AG09309 (cell line): ENCODE results near the gene METTL24.

Source experiments
- DNase-seq: peaks from one replicate; pipeline ENCODE4 v3.0.0-alpha.2; 2010; ENCODE audit warnings: low read depth
- H3K4me3 ChIP-seq: 2 replicates; pipeline ENCODE4 v1.5.1; 2011; ENCODE audit warnings: mild to moderate bottlenecking, low read depth, low read length, moderate library complexity; ENCODE audit not compliant: control insufficient read depth
- TF ChIP-seq, protein P1 (sequence below): IDR thresholded peaks from 2 replicates; pipeline ENCODE4 v1.5.1; 2011; ENCODE audit warnings: mild to moderate bottlenecking, low read depth, low read length, inconsistent platforms; ENCODE audit not compliant: insufficient read depth, control insufficient read depth; ENCODE audit errors: missing control alignments

METTL24 gene

GRCh38 chr6:110357664-110358552 lies at the start of gene METTL24:
TSS of gene METTL24 (minus strand) at chr6:110358349. CDS start at chr6:110358272, 77 bp downstream.
- no peak for DNase-seq
- H3K4me3 ChIP-seq: peak within 1 kb of the TSS; percentile 34
- TF ChIP-seq, protein P1, sequence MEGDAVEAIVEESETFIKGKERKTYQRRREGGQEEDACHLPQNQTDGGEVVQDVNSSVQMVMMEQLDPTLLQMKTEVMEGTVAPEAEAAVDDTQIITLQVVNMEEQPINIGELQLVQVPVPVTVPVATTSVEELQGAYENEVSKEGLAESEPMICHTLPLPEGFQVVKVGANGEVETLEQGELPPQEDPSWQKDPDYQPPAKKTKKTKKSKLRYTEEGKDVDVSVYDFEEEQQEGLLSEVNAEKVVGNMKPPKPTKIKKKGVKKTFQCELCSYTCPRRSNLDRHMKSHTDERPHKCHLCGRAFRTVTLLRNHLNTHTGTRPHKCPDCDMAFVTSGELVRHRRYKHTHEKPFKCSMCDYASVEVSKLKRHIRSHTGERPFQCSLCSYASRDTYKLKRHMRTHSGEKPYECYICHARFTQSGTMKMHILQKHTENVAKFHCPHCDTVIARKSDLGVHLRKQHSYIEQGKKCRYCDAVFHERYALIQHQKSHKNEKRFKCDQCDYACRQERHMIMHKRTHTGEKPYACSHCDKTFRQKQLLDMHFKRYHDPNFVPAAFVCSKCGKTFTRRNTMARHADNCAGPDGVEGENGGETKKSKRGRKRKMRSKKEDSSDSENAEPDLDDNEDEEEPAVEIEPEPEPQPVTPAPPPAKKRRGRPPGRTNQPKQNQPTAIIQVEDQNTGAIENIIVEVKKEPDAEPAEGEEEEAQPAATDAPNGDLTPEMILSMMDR: no peak

- DNase-seq: peak; percentile 66
- TF ChIP-seq, protein P1: no peak
- H3K4me3 ChIP-seq: no peak overlapping the region
Observed at GRCh38 chr6:110404607-110405006, 46.5 kb upstream of the METTL24 start.

- H3K4me3 ChIP-seq: no peak overlapping the region
- no peak for DNase-seq
- TF ChIP-seq, protein P1: no peak
Observed at GRCh38 chr6:110401585-110402176, 43.5 kb upstream of the METTL24 start.

DNA sequence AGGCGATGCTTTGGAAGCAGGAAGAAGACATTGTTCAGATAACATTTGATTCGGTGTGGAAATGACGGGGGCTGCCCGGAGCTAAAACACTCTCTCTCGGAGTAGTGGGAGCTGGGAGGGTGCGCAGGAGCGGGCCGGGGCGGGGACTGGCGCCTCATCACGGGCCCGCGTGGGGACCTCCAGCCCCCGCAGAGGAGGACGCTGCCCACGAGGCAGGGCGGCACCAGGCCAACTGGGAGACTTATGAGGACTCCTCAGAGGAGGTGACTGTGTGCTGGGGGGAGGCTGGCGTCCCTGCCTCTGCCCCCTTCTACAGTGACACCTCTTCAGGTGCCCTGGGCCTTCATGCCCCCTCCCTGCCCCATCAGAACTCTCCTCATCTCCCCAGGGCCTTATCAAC lies 42.1 kb upstream of the METTL24 start:
- H3K4me3 ChIP-seq: peak overlapping the region; percentile 21; the same call in 1 of the 2 replicates
- TF ChIP-seq, protein P1: no peak
- DNase-seq: no peak

DNA sequence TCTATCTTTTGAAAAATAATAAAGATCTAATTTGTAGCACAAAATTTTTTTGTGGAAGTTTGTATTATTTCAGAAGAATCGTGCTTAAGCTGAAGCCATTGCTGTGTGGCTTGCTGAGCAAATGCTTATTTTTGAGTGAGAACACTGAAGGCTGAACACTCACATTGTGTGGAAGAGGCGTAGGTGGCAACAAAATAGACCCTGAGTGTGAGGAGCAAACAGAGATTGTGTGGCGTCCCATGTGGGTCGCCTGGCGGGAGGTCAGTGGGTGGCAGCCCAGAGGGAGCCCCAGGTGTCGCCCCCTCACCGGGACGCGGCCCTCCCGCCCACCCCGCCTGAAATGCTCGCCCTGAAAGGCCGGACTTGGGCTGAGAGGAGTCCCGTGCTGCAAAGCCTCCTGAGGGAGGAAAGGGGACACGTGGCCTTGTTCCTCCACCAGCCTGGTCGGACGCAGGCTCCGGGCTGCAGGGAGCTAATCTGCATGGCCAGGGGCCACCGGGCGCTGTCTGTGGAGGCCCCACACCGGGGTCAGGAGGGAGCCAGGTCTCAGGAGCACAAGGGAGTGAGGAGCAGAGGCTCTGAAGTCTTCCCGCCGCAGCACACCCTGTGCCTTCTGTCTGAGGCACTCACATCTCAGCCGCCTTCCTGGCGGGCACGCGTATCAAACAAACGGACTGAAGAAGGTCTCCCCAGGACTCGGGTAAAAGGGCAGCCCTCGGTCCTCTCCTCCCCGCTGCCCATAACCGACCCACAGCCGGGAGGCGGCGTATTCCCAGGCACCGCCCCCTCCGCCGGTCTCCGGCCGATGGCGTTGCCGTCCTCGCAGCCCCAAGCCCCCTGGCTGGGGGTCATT lies 41.3 kb upstream of the METTL24 start:
- TF ChIP-seq, protein P1: no peak
- H3K4me3 ChIP-seq: peak overlapping the region; percentile 21
- no peak for DNase-seq

GRCh38 chr6:110398778-110399177 lies 40.6 kb upstream of the METTL24 start:
- no peak for DNase-seq
- TF ChIP-seq, protein P1: no peak
- no peak overlapping the region for H3K4me3 ChIP-seq
